Gastroesophageal sphincter (tissue), 4 donors: ENCODE results near the gene VPREB3. TPM values are rescaled to one million over a fixed set of nuclear protein-coding genes. Genes with fewer than 3 reads are reported as not detected.

Source experiments
- ATAC-seq: fragments of 150-250 bp; one replicate; pipeline ENCODE4 v1.9.1; 2016; ENCODE audit warnings: mild to moderate bottlenecking, moderate library complexity
- H3K27ac ChIP-seq, 4 donors: fragments of 200-600 bp; sonication (generic) in 3 of 4; 1 replicate in 3 of 4; 2 replicates in 1 of 4; pipeline ENCODE4 v1.5.1; 2016 to 2019
- H3K27me3 ChIP-seq: fragments of 200-600 bp; sonication (generic); one replicate; pipeline ENCODE4 v1.5.1; 2019
- H3K36me3 ChIP-seq, 2 donors: fragments of 200-600 bp; sonication (generic); one replicate each; pipeline ENCODE4 v1.5.1; 2019; ENCODE audit warnings: control low read depth in 1 of 2
- H3K4me1 ChIP-seq, 3 donors: fragments of 200-600 bp; sonication (generic); 1 replicate in 2 of 3; 2 replicates in 1 of 3; pipeline ENCODE4 v1.5.1; 2016 to 2019; ENCODE audit warnings: control low read depth in 2 of 3
- H3K4me3 ChIP-seq, 2 donors: fragments of 200-600 bp; sonication (generic); one replicate each; pipeline ENCODE4 v1.5.1; 2019; ENCODE audit warnings: mild to moderate bottlenecking in 1 of 2, moderate library complexity in 1 of 2
- H3K9me3 ChIP-seq, 3 donors: fragments of 200-600 bp; sonication (generic); one replicate each; pipeline ENCODE4 v1.5.1; 2017 to 2019; ENCODE audit warnings: control low read depth in 2 of 3
- EP300 ChIP-seq: sonication (generic); formaldehyde crosslinking; IDR thresholded peaks from one replicate; pipeline ENCODE4 v1.6.1; 2017; ENCODE audit warnings: antibody characterized with exemption, mild to moderate bottlenecking
- POLR2A ChIP-seq, 2 donors: fragments of 450-650 bp; IDR thresholded peaks; one replicate each; pipeline ENCODE4 v1.6.1; 2017; ENCODE audit warnings: antibody characterized with exemption in 2 of 2, mild to moderate bottlenecking in 2 of 2, moderate library complexity in 1 of 2
- POLR2AphosphoS5 ChIP-seq: sonication (generic); formaldehyde crosslinking; IDR thresholded peaks from one replicate; pipeline ENCODE4 v1.6.1; 2017; ENCODE audit warnings: antibody characterized with exemption
- WGBS, 2 donors: methylation state at CpG; one replicate each; pipeline ENCODE4 v1.1.5; 2018; ENCODE audit warnings: low coverage in 1 of 2; 5-methylcytosine and 5-hydroxymethylcytosine counted together
- total RNA-seq, 4 donors: library from RNA; depleted of rRNA; stranded (reverse); fragments of >200 nt; gene quantifications; one replicate each; pipeline ENCODE4 v1.1.0, GENCODE V29; 2016
- TF ChIP-seq, protein P1 (sequence below), 4 experiments: fragments of 200-600 bp in 2 of 4; fragments of 450-650 bp in 2 of 4; sonication (generic) in 1 of 4; IDR thresholded peaks; one replicate each; pipeline ENCODE4 v1.5.1; 2017 to 2019; ENCODE audit warnings: antibody characterized with exemption in 4 of 4, mild to moderate bottlenecking in 2 of 4, moderate library complexity in 2 of 4

Gene VPREB3
- total RNA-seq, 4 donors from 2014 or later, result 1.9 TPM; not detected in 3

DNA sequence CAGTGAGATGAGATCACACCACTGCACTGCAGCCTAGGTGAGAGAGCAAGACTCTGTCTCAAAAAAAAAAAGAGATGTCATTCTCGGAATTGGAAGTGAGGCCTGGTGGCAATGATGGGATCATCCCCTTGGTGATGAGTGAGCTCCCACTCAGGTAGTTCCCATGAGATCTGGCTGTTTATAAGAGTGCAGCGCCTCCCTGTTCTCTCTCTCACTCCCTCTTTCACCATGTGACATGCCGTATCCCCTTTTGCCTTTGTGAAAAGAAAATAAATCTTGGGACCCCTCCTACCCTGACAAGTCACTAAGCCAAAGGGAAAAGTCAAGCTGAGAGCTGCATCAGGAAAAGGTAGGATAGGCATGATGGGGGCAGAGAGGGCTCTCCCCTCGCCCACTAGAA is 32.1 kb downstream of the VPREB3 start:
- ATAC-seq, result no peak
- 38% methylated on average over 1 to 3 of the region's 4 CpGs for WGBS, 2 donors
- H3K4me3 ChIP-seq, result no peak overlapping the region

DNA sequence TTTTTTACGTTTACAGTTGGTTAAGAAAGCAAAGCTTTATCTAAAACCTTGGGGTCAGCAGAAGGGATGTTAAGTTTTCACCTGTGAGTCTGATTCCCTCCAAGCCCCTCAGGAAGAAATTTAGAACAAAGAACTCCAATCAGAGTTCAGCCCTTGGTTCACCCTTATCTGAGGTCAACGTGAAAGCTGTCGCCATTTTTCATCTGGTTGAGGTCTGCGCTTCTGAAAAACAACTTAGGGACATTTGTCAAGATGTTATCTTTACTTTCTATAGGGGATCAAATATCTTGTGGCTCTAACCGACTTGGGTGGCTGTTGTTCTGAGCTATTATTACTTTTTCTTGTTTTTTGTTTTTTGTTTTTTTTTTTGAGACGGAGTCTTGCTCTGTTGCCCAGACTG is 33.4 kb downstream of the VPREB3 start:
- Histone ChIP-seq H3K27me3 (no peaks in the 10 kb centered on the region), H3K27ac (no peak overlapping the region), H3K4me3 (no peak overlapping the region), H3K9me3 (no peaks in the 10 kb centered on the region), H3K36me3 (no peaks in the 10 kb centered on the region), H3K4me1 (peaks cover 0 to 16% (median 8%) of the 10 kb centered on the region in 3 donors)
- ATAC-seq, result no peak
- TF ChIP-seq, protein P1, sequence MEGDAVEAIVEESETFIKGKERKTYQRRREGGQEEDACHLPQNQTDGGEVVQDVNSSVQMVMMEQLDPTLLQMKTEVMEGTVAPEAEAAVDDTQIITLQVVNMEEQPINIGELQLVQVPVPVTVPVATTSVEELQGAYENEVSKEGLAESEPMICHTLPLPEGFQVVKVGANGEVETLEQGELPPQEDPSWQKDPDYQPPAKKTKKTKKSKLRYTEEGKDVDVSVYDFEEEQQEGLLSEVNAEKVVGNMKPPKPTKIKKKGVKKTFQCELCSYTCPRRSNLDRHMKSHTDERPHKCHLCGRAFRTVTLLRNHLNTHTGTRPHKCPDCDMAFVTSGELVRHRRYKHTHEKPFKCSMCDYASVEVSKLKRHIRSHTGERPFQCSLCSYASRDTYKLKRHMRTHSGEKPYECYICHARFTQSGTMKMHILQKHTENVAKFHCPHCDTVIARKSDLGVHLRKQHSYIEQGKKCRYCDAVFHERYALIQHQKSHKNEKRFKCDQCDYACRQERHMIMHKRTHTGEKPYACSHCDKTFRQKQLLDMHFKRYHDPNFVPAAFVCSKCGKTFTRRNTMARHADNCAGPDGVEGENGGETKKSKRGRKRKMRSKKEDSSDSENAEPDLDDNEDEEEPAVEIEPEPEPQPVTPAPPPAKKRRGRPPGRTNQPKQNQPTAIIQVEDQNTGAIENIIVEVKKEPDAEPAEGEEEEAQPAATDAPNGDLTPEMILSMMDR (IDR thresholded peaks at IDR 0.05), result no peak
- TF ChIP-seq POLR2A (IDR thresholded peaks at IDR 0.05) (no peak), EP300 (no peak), POLR2AphosphoS5 (no peak)
- WGBS, 2 donors, result 34 to 49% methylated on average over 5 of the region's 6 CpGs

More for the DNA sequence above, 32.1 kb downstream of the VPREB3 start:
- TF ChIP-seq EP300, result no peak
- TF ChIP-seq, protein P1 (IDR thresholded peaks at IDR 0.05), result no peak
- no peak for TF ChIP-seq POLR2A (IDR thresholded peaks at IDR 0.05)
- TF ChIP-seq POLR2AphosphoS5, result no peak
- peaks cover 0 to 5% (median 4%) of the 10 kb centered on the region in 3 donors for H3K4me1 ChIP-seq
- H3K27ac ChIP-seq, result no peak overlapping the region
- H3K36me3 ChIP-seq, result no peaks in the 10 kb centered on the region
- H3K27me3 ChIP-seq, result no peaks in the 10 kb centered on the region
- H3K9me3 ChIP-seq, result no peaks in the 10 kb centered on the region

DNA sequence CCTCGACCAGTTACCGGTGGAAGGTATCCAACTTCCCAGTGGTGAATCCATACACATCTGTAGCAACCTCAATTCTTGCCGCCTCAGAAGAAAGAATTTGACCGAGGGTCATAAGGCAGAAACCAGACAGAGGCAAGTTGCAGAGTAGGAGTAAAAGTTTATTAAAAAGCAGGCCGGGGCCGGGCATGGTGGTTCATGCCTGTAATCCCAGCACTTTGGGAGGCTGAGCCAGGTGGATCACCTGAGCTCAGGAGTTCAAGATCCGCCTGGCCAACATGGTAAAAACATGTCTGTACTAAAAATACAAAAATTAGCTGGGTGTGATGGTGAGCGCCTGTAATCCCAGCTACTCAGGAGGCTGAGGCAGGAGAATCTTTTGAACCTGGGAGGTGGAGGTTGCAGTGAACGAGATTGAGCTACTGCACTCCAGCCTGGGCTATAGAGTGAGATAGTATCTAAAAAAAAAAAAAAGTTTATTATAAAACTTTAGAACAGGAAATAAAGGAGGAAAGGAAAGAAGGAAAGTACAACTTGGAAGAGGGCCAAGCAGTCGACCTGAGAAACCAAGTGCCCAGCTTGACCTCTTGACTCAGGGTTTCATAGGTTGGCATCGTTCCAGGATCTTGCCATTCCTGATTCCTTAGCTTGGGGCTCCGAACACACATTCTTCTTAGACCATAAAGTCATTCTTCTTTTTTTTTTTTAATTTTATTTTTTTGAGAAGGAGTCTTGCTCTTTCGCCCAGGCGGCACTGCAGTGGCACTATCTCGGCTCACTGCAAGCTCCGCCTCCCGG is 35.7 kb downstream of the VPREB3 start:
- Histone ChIP-seq H3K4me3 (no peak overlapping the region), H3K4me1 (peaks cover 0 to 23% (median 8%) of the 10 kb centered on the region in 3 donors), H3K36me3 (peaks cover 0 to 16% of the 10 kb centered on the region in 2 donors), H3K27ac (no peak overlapping the region), H3K27me3 (no peaks in the 10 kb centered on the region), H3K9me3 (no peaks in the 10 kb centered on the region)
- no peak for TF ChIP-seq POLR2AphosphoS5
- no peak for TF ChIP-seq POLR2A (IDR thresholded peaks at IDR 0.05)
- ATAC-seq, result no peak
- 77 to 84% methylated on average over 8 to 15 of the region's 17 CpGs for WGBS, 2 donors

DNA sequence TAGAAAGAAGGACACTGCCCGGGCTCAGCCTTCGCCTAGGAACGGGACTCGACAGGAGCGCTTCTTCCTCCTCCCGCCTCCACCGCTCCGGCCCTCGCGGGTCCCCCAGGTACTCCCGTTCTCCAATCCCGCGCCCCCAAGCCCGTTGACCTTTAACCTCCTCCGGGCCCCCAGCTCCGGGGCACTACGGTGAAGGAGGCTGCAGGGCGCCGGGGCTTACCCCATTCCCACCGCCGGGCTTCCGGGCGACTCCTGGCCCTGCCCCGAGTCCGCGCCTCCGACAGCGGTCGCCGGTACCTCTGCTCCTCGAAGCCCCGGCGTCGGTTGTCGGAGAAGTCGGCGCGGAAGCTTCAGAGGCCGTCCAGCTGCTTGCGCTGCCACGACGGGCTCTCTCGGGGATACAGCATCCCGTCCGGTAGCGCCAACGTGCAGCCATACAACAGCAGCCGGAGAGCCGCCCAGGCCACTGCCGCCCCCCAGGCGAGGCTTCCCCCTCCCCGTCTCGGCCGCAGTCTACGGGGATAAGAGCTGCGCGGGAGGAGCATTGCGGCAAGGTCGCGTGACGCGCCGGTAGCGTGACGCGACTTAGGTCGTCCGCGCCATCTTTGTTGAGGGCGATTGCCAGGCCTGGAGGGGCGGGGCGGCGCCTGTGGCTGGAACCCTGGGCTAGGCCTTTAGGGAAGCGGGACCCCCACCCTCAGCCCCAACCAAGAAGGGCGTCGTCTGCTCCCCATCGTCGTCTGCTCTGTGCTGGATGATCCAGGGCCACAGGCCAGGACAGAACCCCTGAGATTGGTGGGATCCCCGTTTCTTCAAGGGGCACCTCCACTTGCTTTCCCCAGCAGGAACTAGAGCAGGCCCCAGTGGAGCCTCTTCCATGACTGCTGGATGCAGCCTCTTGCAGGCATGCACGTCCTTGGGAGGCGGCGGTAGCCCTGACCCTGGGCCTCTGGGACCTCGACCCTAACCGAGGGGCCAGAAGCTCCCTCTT is 37.1 kb downstream of the VPREB3 start:
- H3K4me1 ChIP-seq, result peaks cover 0 to 23% (median 8%) of the 10 kb centered on the region in 3 donors
- H3K9me3 ChIP-seq, result no peaks in the 10 kb centered on the region
- peak overlapping the region; percentile 26 to 84 (median 82) for H3K27ac ChIP-seq
- WGBS, 2 donors, result 0 to 11% methylated on average over 6 to 13 of the region's 84 CpGs
- TF ChIP-seq EP300 (no peak), POLR2A (IDR thresholded peaks at IDR 0.05) (peak; percentile 55 to 70), POLR2AphosphoS5 (peak; percentile 89)
- TF ChIP-seq, protein P1 (IDR thresholded peaks at IDR 0.05), result no peak
- peak; percentile 96 for ATAC-seq
- H3K4me3 ChIP-seq, result peak overlapping the region; percentile 64 to 91
- H3K27me3 ChIP-seq, result no peaks in the 10 kb centered on the region
- peaks cover 0 to 31% of the 10 kb centered on the region in 2 donors for H3K36me3 ChIP-seq

DNA sequence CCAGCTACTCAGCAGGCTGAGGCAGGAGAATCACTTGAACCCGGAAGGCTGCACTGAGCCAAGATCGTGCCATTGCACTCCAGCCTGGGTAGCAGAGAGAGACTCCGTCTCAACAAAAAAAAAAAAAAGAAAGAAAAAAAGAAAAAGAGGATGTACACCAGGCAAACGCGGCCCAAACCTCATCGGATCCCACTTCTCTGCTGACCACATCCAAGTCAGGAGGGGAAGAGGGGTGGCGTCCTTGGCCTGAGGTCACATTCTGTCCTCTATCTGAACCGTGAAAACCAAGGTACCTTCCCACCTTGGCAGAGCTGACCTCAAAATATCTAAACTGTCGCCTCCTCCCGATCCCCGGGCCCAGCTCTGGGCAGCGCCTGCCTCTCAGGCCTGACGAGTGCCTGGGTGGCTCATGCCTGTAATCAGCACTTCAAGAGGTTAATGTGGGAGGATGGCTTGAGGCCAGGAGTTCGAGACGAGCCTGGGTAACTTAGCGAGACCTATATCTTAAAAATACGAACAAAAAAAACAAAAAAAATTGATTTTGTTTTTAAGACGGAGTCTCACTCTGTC is 38.3 kb downstream of the VPREB3 start:
- H3K4me1 ChIP-seq, result peaks cover 0 to 23% (median 8%) of the 10 kb centered on the region in 3 donors
- 66 to 100% methylated on average over 1 to 9 of the region's 18 CpGs for WGBS, 2 donors
- no peak for TF ChIP-seq POLR2AphosphoS5
- TF ChIP-seq POLR2A (IDR thresholded peaks at IDR 0.05), result no peak
- no peak for TF ChIP-seq EP300
- TF ChIP-seq, protein P1 (IDR thresholded peaks at IDR 0.05), result no peak
- H3K36me3 ChIP-seq, result peaks cover 0 to 43% of the 10 kb centered on the region in 2 donors
- no peak for ATAC-seq
- H3K9me3 ChIP-seq, result no peaks in the 10 kb centered on the region
- H3K27me3 ChIP-seq, result no peaks in the 10 kb centered on the region
- H3K27ac ChIP-seq, result peak overlapping the region in 1 of 4 donors; percentile 84
- peak overlapping the region in 1 of 2 donors; percentile 91 for H3K4me3 ChIP-seq
